Neural progenitor cell (in vitro differentiated cells): ENCODE data around the gene ANKRD23.

Experiments
- EZH2 ChIP-seq: fragments of 200-600 bp; sonication (generic); IDR thresholded peaks from 2 replicates; pipeline ENCODE4 v1.6.1; 2017; ENCODE audit warnings: antibody characterized with exemption, mild to moderate bottlenecking, moderate library complexity
- EZH2phosphoT487 ChIP-seq: fragments of 200-600 bp; sonication (generic); IDR thresholded peaks from 2 replicates; pipeline ENCODE4 v1.6.1; 2017; ENCODE audit warnings: antibody characterized with exemption
- TF ChIP-seq, protein P1 (sequence below): fragments of 200-600 bp; sonication (generic); IDR thresholded peaks from 2 replicates; pipeline ENCODE4 v1.5.1; 2017; ENCODE audit warnings: antibody characterized with exemption, mild to moderate bottlenecking

DNA sequence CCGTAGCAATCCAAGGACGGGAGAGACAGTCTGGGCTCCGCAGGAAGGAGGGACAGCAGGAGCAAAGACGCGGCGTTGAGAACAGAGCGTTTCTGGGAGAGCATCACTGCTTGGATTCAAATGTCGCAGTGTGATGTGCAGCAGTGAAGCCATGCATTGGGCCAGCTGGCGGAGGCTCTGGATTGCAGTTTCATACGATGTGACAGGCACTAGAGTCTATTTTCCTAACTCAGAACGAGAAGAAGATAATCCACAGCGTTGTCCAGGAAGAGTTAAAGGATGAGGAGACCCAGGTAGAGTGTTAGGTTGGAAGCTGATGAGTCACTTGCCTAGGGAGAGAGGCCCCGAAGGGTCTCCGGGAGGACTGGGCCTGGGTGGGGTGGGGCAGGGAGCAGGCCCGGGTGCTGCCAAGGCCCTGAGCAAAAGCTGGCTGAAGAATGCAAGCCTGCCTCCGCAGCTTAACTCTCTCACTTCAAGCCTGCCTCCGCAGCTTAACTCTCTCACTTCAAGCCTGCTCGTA is 43.7 kb upstream of the ANKRD23 start:
- TF ChIP-seq, protein P1, sequence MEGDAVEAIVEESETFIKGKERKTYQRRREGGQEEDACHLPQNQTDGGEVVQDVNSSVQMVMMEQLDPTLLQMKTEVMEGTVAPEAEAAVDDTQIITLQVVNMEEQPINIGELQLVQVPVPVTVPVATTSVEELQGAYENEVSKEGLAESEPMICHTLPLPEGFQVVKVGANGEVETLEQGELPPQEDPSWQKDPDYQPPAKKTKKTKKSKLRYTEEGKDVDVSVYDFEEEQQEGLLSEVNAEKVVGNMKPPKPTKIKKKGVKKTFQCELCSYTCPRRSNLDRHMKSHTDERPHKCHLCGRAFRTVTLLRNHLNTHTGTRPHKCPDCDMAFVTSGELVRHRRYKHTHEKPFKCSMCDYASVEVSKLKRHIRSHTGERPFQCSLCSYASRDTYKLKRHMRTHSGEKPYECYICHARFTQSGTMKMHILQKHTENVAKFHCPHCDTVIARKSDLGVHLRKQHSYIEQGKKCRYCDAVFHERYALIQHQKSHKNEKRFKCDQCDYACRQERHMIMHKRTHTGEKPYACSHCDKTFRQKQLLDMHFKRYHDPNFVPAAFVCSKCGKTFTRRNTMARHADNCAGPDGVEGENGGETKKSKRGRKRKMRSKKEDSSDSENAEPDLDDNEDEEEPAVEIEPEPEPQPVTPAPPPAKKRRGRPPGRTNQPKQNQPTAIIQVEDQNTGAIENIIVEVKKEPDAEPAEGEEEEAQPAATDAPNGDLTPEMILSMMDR = no peak
- no peak for TF ChIP-seq EZH2
- no peak for TF ChIP-seq EZH2phosphoT487
